ENCODE results near the gene STK36. TPM values are rescaled to one million over a fixed set of nuclear protein-coding genes. Genes with fewer than 3 reads are reported as not detected.

Gene STK36
- total RNA-seq, 1 donor from 2014 or later = 5.8 TPM

DNA sequence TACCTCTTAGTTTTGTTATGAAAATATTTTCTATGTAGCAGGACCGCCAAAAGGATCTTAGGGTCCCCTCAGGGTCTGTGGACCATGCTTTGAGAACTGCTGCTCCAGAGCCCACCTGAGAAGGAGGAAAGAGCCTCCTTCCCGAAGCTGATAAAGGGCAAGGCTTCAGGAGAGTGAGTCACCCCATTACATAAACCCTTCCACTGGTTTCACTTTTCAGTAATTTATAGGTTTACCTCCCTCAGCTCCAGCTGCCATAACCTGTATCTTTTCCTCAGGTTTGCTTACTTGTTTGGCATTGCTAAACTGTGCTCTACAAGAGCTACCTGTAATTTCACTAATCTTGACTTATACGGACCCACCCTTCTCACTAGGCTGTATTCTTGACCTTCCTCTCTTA, 45.4 kb downstream of the STK36 start:
- DNase-seq (ENCODE audit: low read depth) = peak; percentile 59

GRCh38 chr2:218718058-218718457, 46.2 kb downstream of the STK36 start:
- TF ChIP-seq, protein P1, sequence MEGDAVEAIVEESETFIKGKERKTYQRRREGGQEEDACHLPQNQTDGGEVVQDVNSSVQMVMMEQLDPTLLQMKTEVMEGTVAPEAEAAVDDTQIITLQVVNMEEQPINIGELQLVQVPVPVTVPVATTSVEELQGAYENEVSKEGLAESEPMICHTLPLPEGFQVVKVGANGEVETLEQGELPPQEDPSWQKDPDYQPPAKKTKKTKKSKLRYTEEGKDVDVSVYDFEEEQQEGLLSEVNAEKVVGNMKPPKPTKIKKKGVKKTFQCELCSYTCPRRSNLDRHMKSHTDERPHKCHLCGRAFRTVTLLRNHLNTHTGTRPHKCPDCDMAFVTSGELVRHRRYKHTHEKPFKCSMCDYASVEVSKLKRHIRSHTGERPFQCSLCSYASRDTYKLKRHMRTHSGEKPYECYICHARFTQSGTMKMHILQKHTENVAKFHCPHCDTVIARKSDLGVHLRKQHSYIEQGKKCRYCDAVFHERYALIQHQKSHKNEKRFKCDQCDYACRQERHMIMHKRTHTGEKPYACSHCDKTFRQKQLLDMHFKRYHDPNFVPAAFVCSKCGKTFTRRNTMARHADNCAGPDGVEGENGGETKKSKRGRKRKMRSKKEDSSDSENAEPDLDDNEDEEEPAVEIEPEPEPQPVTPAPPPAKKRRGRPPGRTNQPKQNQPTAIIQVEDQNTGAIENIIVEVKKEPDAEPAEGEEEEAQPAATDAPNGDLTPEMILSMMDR (IDR thresholded peaks at IDR 0.05; ENCODE audit: insufficient read depth, low read length, severe bottlenecking) = no peak
- no peak overlapping the region for H3K4me3 ChIP-seq (ENCODE audit: low read depth, low read length)
- DNase-seq (ENCODE audit: low read depth) (no peak), FAIRE-seq (no peak)
- H3K36me3 ChIP-seq (ENCODE audit: control insufficient read depth, insufficient read depth, low read length) = no peaks in the 10 kb centered on the region
- H3K27me3 ChIP-seq (ENCODE audit: control insufficient read depth, insufficient read depth, low read length) = no peaks in the 10 kb centered on the region

More for the DNA sequence above, 45.4 kb downstream of the STK36 start:
- no peaks in the 10 kb centered on the region for H3K36me3 ChIP-seq (ENCODE audit: control insufficient read depth, insufficient read depth, low read length)
- H3K4me3 ChIP-seq (ENCODE audit: low read depth, low read length) = no peak overlapping the region
- no peak for FAIRE-seq
- TF ChIP-seq, protein P1 (IDR thresholded peaks at IDR 0.05; ENCODE audit: insufficient read depth, low read length, severe bottlenecking) = no peak
- no peaks in the 10 kb centered on the region for H3K27me3 ChIP-seq (ENCODE audit: control insufficient read depth, insufficient read depth, low read length)

GRCh38 chr2:218719457-218719856, 47.6 kb downstream of the STK36 start:
- H3K36me3 ChIP-seq (ENCODE audit: control insufficient read depth, insufficient read depth, low read length) = no peaks in the 10 kb centered on the region
- FAIRE-seq = no peak
- no peak overlapping the region for H3K4me3 ChIP-seq (ENCODE audit: low read depth, low read length)
- H3K27me3 ChIP-seq (ENCODE audit: control insufficient read depth, insufficient read depth, low read length) = no peaks in the 10 kb centered on the region
- TF ChIP-seq, protein P1 (IDR thresholded peaks at IDR 0.05; ENCODE audit: insufficient read depth, low read length, severe bottlenecking) = no peak
- DNase-seq (ENCODE audit: low read depth) = no peak

GRCh38 chr2:218720048-218721041, 48.5 kb downstream of the STK36 start:
- no peak overlapping the region for H3K4me3 ChIP-seq (ENCODE audit: low read depth, low read length)
- TF ChIP-seq, protein P1 (IDR thresholded peaks at IDR 0.05; ENCODE audit: insufficient read depth, low read length, severe bottlenecking) = no peak
- DNase-seq (ENCODE audit: low read depth) (no peak), FAIRE-seq (no peak)
- no peaks in the 10 kb centered on the region for H3K36me3 ChIP-seq (ENCODE audit: control insufficient read depth, insufficient read depth, low read length)
- no peaks in the 10 kb centered on the region for H3K27me3 ChIP-seq (ENCODE audit: control insufficient read depth, insufficient read depth, low read length)

DNA sequence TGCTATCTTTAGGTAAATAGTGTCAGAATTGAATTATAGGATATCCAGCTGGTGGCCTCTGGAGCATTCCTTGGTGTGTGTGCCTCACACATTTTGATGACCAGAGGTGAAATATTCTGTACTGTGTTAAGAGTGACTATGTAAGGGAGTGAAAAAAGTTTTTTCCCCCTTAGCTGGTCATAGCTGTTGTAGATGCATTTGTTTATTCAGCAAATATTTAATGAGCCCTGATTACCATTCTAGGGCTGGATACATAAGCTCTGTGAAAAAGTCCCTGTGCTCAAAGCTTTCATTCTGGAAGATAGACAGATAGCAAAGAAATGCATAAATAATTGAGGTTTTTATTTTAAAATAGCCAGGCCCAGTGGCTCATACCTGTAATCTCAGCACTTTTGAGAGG, 49.6 kb downstream of the STK36 start:
- FAIRE-seq = no peak
- DNase-seq (ENCODE audit: low read depth) = no peak
- Histone ChIP-seq H3K36me3 (ENCODE audit: control insufficient read depth, insufficient read depth, low read length) (no peaks in the 10 kb centered on the region), H3K27me3 (ENCODE audit: control insufficient read depth, insufficient read depth, low read length) (no peaks in the 10 kb centered on the region), H3K4me3 (ENCODE audit: low read depth, low read length) (no peak overlapping the region)
- TF ChIP-seq, protein P1 (IDR thresholded peaks at IDR 0.05; ENCODE audit: insufficient read depth, low read length, severe bottlenecking) = no peak

Data from bronchial epithelial cell (primary cell).